ENCODE data around the gene GALNT2.

GALNT2 gene

GRCh38 chr1:230248016-230248888 lies 181.2 kb downstream of the GALNT2 start:
- no peak for DNase-seq

GRCh38 chr1:230248889-230249270 lies 181.8 kb downstream of the GALNT2 start:
- DNase-seq: no peak

GRCh38 chr1:230249695-230250480 lies 182.8 kb downstream of the GALNT2 start:
- no peak for DNase-seq

GRCh38 chr1:230250666-230251065 lies 183.6 kb downstream of the GALNT2 start:
- DNase-seq: no peak

GRCh38 chr1:230251644-230252191 lies 184.7 kb downstream of the GALNT2 start:
- DNase-seq: no peak

- DNase-seq: no peak
Measured at GRCh38 chr1:230253150-230253549, 186.1 kb downstream of the GALNT2 start.

- no peak for DNase-seq
Measured at GRCh38 chr1:230254265-230254664, 187.2 kb downstream of the GALNT2 start.

- DNase-seq: no peak
Measured at GRCh38 chr1:230255116-230255515, 188.1 kb downstream of the GALNT2 start.

- DNase-seq: no peak
Measured at GRCh38 chr1:230255991-230256390, 189.0 kb downstream of the GALNT2 start.

- no peak for DNase-seq
Measured at GRCh38 chr1:230256896-230257295, 189.9 kb downstream of the GALNT2 start.

GRCh38 chr1:230259621-230260020 lies 192.6 kb downstream of the GALNT2 start:
- DNase-seq: no peak

- no peak for DNase-seq
Measured at GRCh38 chr1:230260831-230261230, 193.8 kb downstream of the GALNT2 start.

GRCh38 chr1:230261928-230262650 lies 195.1 kb downstream of the GALNT2 start:
- DNase-seq: no peak

- no peak for DNase-seq
Measured at GRCh38 chr1:230262867-230263567, 196.0 kb downstream of the GALNT2 start.

- no peak for DNase-seq
Measured at GRCh38 chr1:230263568-230264195, 196.6 kb downstream of the GALNT2 start.

- no peak for DNase-seq
Measured at GRCh38 chr1:230264342-230264741, 197.3 kb downstream of the GALNT2 start.

GRCh38 chr1:230265200-230266115 lies 198.4 kb downstream of the GALNT2 start:
- no peak for DNase-seq

- DNase-seq: no peak
Measured at GRCh38 chr1:230266456-230266855, 199.4 kb downstream of the GALNT2 start.

GRCh38 chr1:230267338-230268065 lies 200.5 kb downstream of the GALNT2 start:
- no peak for DNase-seq
